Fibroblast of mammary gland (primary cell): Measurements from ENCODE around the gene CDKAL1.

Experiments
- DNase-seq: peaks from one replicate; pipeline ENCODE4 v3.0.0-alpha.2; 2010; ENCODE audit warnings: low read depth
- H3K4me3 ChIP-seq: 2 replicates; pipeline ENCODE4 v1.5.1; 2011; ENCODE audit warnings: low read depth, mild to moderate bottlenecking, low read length, moderate library complexity; ENCODE audit not compliant: control insufficient read depth
- CTCF ChIP-seq: conservative IDR thresholded peaks from 2 replicates; pipeline ENCODE4 v1.5.1; 2011; ENCODE audit warnings: low read depth, low read length, inconsistent platforms; ENCODE audit not compliant: control insufficient read depth, insufficient read depth

Gene CDKAL1

GRCh38 chr6:21230536-21230935 is 696.3 kb downstream of the CDKAL1 start:
- H3K4me3 ChIP-seq = no peak overlapping the region
- no peak for TF ChIP-seq CTCF
- peak; percentile 5 for DNase-seq

- no peak for DNase-seq
- TF ChIP-seq CTCF = no peak
- no peak overlapping the region for H3K4me3 ChIP-seq
These were observed 700.9 kb downstream of the CDKAL1 start for GRCh38 chr6:21235162-21235561.

- TF ChIP-seq CTCF = no peak
- H3K4me3 ChIP-seq = no peak overlapping the region
- DNase-seq = no peak
These were observed 704.0 kb downstream of the CDKAL1 start for GRCh38 chr6:21238208-21238607.

GRCh38 chr6:21240709-21241108 is 706.5 kb downstream of the CDKAL1 start:
- no peak overlapping the region for H3K4me3 ChIP-seq
- TF ChIP-seq CTCF = no peak
- peak; percentile 39 for DNase-seq

GRCh38 chr6:21241231-21242130 is 707.2 kb downstream of the CDKAL1 start:
- no peak for TF ChIP-seq CTCF
- no peak overlapping the region for H3K4me3 ChIP-seq
- DNase-seq = no peak

GRCh38 chr6:21244897-21245470 is 710.7 kb downstream of the CDKAL1 start:
- H3K4me3 ChIP-seq = no peak overlapping the region
- TF ChIP-seq CTCF = no peak
- no peak for DNase-seq
